CD4-positive, alpha-beta T cell treated with Interleukin-1 beta for 1 hour (primary cell): ENCODE data around the gene CC2D1A.

Experiments
- DNase-seq, 2 donors: peaks; one replicate each; pipeline ENCODE4 v3.0.0-alpha.2; 2020 to 2022

CC2D1A gene

GRCh38 chr19:13938301-13939064 lies 32.5 kb downstream of the CC2D1A start, which contains the start of gene PODNL1:
TSS of gene PODNL1 (minus strand) at chr19:13938417. CDS start at chr19:13938181, 236 bp downstream.
- DNase-seq = no peak

- no peak for DNase-seq
Measured at GRCh38 chr19:13942023-13942684, 36.2 kb downstream of the CC2D1A start.

- DNase-seq = no peak
Measured at GRCh38 chr19:13946414-13946813, 40.4 kb downstream of the CC2D1A start.

- DNase-seq = no peak
Measured at GRCh38 chr19:13951043-13951442, 45.0 kb downstream of the CC2D1A start.

- no peak for DNase-seq
Measured at GRCh38 chr19:13951799-13952153, 45.8 kb downstream of the CC2D1A start.

- peak; percentile 100 for DNase-seq
Measured at GRCh38 chr19:13952154-13952930, 46.3 kb downstream of the CC2D1A start, which contains the start of gene DCAF15. TSS of gene DCAF15 (plus strand) at chr19:13952509. CDS start at chr19:13952513, 4 bp downstream.

GRCh38 chr19:13952931-13953531 lies 47.0 kb downstream of the CC2D1A start:
- no peak for DNase-seq

GRCh38 chr19:13954185-13954584 lies 48.2 kb downstream of the CC2D1A start:
- DNase-seq = no peak

- DNase-seq = no peak
Measured at GRCh38 chr19:13955662-13956364, 49.8 kb downstream of the CC2D1A start.

GRCh38 chr19:13956365-13956744 lies 50.4 kb downstream of the CC2D1A start:
- DNase-seq = no peak

- no peak for DNase-seq
Measured at GRCh38 chr19:13957051-13957450, 51.0 kb downstream of the CC2D1A start.

- DNase-seq = no peak
Measured at GRCh38 chr19:13958043-13958442, 52.0 kb downstream of the CC2D1A start.

GRCh38 chr19:13959141-13959961 lies 53.4 kb downstream of the CC2D1A start:
- DNase-seq = no peak

- peak; percentile 29 to 32 for DNase-seq
Measured at GRCh38 chr19:13959962-13960862, 54.2 kb downstream of the CC2D1A start.

- no peak for DNase-seq
Measured at GRCh38 chr19:13960863-13961784, 55.1 kb downstream of the CC2D1A start.

- DNase-seq = no peak
Measured at GRCh38 chr19:13961826-13962698, 56.1 kb downstream of the CC2D1A start.

- DNase-seq = no peak
Measured at GRCh38 chr19:13962699-13963602, 57.0 kb downstream of the CC2D1A start.
